HG03064 (cell line): ENCODE measurements around the gene QRFP.

Experiments used
- ATAC-seq: cut with Tn5 transposase; IDR thresholded peaks from one replicate; pipeline ENCODE4 v1.9.1; 2021; ENCODE audit warnings: low read depth; ENCODE audit not compliant: unreplicated experiment

QRFP gene

DNA sequence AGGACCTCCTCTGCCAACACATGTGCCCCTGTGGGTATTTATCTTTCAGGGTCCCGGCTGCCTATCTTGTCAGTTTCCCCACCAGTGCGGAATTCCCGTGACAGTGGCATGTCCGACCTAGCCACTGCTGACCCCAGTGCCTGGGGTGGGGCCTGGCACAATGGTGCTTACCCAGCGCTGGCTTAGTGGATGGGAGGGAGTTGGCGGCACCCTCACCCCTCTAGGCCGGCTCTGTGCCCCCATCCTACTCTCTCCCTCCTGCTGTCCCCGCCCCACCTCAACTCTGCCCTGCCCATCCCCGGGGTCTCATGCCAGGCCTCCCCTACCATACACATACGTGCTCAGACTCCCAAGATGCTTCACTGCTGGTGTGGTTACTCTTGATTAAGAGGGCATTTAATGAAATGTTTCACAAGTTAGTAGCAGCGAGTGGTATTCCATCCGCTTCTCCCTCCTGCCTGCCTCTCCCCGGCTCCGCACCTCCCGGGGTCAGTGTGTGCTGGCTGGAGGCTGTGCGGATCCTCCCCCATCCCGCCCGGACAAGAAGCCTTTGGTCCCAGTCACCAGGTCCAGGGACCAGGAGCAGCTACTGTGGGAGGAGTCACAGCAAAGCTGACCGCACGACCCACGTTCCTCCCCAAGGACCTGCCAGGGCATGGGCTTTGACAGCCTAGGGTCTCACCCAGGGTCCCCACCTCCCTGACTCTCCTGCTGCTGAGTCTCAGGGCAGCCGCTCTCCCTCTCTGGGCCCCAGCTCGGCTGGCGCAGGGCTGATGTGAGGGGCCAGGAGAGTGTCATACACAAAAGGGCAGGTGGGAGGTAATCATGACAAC lies 9.5 kb upstream of the QRFP start:
- no peak for ATAC-seq

GRCh38 chr9:130905125-130905901 lies 8.7 kb upstream of the QRFP start:
- no peak for ATAC-seq

GRCh38 chr9:130904070-130905044 lies 7.7 kb upstream of the QRFP start:
- no peak for ATAC-seq

DNA sequence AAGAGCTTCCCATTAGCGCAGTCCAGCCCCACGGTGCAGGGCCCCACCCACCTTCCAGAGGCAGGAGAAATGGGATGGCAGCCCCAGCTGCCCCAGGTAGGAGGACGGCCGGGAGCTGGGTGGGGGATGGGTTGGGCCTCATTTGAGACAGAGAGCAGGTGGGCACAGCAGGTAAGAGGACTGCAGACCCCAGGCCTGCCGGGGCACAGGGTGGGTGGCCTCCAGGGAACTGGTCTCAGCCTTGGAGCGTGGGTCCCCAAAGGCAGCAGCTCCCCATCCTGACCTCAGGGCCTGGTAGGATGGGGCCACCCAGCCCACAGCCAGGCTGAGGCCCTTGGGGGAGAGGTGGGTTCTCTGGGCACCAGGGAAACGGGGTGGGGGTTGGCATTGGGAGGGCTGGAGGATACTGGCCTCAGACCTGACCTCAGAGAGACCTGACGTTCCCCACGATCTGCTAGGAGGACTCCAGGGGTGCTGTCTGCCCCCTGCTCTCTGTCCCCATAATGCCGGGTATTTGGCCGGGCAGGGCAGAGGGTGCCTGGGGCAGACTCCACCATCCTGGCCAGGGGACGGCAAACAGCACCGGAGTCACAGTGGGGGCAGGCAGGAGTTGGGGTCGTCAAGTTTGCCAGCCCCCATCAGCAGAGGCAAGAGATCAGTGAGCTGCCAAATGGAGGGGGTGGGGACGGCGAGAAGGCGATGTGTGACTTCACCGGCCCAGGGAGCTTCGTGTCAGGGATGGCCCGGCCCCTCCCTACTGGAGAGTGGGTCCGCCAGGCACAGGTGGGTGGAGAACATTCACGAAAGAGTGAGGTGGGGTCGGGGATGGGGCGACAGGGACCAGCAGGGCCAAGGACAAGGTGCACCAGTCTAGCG lies 6.8 kb upstream of the QRFP start:
- ATAC-seq = no peak

GRCh38 chr9:130902204-130903185 lies 5.9 kb upstream of the QRFP start:
- no peak for ATAC-seq

DNA sequence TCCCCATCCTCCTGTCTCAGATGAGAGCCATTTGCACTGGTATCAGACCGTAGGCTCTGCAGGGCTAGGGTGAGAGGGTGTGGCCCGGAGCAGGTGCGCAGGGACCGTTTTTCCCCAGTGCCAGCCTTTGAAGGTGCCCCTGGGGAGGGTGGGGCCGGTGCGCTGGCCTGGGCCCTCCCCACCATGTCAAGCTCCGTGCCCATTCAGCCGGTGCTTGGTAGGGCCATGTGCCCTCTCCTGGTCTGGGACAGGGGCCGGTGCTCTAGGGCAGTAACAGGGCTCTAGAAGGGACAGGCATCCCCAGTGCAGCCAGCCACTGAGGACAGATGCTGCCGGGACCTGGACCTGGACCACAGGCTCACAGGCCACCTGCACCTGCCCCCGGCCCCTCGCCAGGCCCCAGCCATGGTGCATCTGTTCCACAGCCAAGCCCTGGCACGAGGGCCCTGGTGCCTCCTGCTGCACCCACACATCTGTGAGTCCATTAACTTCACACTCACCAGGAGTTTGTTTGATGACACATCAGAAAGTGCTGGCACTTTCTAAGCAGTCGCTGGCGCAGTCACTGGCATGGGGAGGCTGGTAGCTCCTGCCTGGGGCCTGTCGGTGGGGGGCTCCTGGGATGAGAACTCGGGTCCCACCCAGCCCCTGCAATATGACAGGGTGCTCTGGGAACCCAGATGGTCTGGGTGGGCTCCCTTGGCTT lies 5.0 kb upstream of the QRFP start:
- ATAC-seq = no peak

- no peak for ATAC-seq
Observed at GRCh38 chr9:130900701-130901497, 4.3 kb upstream of the QRFP start.

DNA sequence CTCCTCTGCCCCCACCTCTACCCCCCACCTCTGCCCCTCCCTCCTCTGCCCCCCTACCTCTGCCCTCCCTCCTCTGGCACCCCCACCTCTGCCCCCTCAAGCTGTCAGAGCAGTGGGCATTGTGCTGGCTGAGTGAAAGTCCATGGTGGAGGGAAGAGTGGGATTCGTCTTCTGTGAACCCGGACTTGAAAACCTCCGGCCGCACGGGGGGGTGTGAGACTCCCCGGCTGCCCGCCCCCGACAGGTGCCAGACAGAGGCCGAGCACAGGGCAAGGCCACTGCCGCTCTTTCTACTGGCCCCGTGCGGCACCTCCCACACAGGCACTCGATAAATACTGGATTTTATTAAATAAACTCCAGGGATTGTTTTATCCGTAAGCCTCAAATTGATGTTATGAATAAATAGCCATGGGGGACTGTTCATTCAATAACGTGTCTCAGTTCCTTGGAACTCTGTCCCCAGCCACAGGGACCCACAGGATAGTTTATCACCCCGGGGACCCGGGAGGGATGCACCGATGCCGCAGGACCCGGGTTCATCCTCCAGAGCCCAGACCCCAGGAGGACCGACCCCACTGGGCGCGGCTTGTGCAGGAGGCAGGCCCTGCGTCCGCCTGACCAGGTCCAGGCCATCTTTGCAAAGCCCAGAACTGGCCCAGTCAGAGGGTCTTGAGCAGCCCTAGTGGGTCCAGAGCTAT lies 2.6 kb upstream of the QRFP start:
- no peak for ATAC-seq

GRCh38 chr9:130898552-130898852 lies 1.9 kb upstream of the QRFP start:
- ATAC-seq = no peak

GRCh38 chr9:130897848-130898551 lies 1.4 kb upstream of the QRFP start:
- ATAC-seq = no peak

DNA sequence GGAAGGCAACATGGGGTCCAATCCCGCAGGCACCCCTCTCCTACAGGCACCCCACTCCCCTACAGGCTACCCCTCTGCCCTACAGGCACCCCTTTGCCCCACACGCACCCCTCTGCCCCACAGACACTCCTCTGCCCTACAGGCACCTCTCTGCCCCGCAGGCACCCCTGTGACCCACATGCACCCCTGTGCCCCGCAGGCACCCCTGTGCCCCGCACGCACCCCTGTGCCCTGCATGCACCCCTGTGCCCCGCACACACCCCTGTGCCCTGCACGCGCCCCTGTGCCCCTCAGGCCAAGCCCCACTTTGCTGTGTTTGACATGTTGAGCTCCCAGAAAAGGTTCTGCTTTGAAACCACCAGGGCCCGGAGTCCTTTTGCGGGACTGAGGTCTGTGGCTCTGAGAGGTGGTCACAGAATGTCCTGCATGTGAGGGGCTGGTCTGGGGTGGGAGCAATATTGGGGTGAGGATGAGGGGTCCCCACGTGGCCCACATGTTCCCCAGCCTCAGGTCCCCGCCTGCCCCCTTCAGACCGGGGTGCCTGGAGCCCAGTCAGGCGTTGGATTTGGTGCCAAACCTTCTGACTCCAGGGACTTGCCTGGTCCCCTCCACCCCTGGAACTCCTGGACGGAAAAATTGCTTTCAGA lies 616 bp upstream of the QRFP start:
- ATAC-seq = no peak

DNA sequence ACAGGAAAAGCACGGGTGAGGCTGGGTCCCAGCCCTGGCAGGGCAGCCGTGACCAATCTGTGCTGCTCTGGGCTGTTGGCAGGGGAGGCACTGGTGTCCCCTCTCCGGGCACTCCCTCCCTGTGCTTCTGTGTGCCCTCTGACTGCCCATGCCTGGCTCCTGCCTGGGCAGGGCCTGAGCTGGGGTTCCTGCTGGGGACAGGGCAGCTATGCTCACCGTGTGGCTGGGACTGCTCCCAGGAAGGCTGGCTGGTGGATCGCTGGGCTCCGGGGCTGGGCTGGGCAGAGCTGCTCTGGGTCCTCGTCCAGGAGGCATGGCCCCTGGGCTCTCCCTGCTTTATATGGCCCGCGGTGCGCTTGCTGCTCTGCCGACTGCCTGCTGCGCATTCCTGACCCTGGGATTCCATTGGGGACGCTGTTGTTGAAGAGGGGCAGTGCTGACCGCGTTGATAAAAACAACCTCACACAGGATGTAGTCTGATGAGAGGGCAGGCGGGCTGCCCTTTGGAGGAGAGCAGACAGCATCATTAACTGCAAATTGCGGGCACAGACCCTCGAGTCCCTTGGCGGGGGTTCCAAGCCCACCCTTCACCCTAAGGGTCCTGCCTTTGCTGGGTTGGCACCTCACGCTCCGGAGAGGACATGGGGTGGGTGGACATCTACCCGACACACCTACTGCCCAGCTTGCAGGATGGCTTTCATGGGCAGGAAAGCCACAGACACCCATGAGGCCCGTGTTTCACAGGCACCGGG lies 955 bp downstream of the QRFP start:
- no peak for ATAC-seq

DNA sequence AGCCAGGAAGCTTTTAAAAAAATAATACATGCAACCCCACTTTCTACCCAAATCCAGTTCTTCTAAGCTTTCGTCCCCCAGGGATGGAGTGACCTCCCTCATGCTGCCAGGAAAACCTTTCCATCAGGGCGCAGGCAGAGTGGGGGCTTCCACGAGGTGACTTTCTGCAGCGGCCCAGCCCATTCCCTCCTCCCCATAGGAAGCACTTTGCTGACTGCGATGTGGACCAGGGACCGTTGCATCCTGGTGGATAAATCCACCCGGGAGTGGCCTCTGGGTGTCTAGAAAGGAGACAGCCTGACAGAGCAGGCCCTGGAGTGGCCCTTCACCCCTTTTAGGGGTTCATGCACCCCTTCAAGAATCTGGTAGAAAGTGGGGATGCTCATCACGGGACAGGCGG lies 1.6 kb downstream of the QRFP start:
- ATAC-seq = no peak

DNA sequence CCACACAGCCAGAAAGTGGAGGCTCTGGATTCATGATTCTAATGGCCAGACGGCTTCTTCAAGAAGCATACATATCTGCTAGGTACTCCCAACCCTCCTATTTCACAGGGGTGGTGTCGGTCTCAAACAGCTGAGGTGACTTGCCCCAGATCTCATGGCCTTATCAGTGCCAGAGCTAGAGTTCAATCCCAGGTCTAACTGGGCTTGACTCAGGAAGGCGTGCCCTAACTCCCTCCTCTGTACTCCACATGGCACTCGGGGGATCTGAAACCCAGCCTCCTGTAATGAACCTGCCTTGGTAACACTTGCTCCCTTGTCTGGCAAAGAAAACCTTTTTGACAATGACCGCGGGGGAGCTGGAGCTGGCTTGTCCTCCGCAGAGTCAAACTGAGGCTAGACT lies 2.1 kb downstream of the QRFP start:
- ATAC-seq = no peak
